Lung (tissue), 12 donors: ENCODE results near the gene KIF24. TPM values are rescaled to one million over a fixed set of nuclear protein-coding genes. Genes with fewer than 3 reads are reported as not detected.
"Not testable (repeated sequence)": the region's sequence is repeated elsewhere in the genome, so short reads cannot be mapped to it uniquely, and the experiment has no call there.

Source experiments
- ATAC-seq: fragments of 200-7000 bp; cut with Tn5 transposase; one replicate; pipeline ENCODE4 v1.9.1; 2020; ENCODE audit warnings: moderate number of reproducible peaks; ENCODE audit not compliant: insufficient read depth, low FRiP score
- DNase-seq, 3 donors: peaks; one replicate each; pipeline ENCODE4 v3.0.0-alpha.2; 2013 to 2017
- H3K27ac ChIP-seq, 2 donors: one replicate each; pipeline ENCODE4 v1.5.1; 2013; ENCODE audit warnings: mild to moderate bottlenecking in 2 of 2, moderate library complexity in 2 of 2, control low read depth in 1 of 2, inconsistent platforms in 1 of 2, low read depth in 1 of 2, low read length in 1 of 2
- H3K27me3 ChIP-seq, 3 donors: one replicate each; pipeline ENCODE4 v1.5.1; 2013; ENCODE audit warnings: low read length in 2 of 3; ENCODE audit not compliant: control insufficient read depth in 3 of 3, insufficient read depth in 3 of 3
- H3K36me3 ChIP-seq, 4 donors: one replicate each; pipeline ENCODE4 v1.5.1; 2013; ENCODE audit warnings: low read length in 4 of 4, mild to moderate bottlenecking in 1 of 4, moderate library complexity in 1 of 4; ENCODE audit not compliant: control insufficient read depth in 4 of 4, insufficient read depth in 4 of 4
- H3K4me1 ChIP-seq, 5 donors: one replicate each; pipeline ENCODE4 v1.5.1; 2013; ENCODE audit warnings: low read length in 5 of 5, mild to moderate bottlenecking in 2 of 5, moderate library complexity in 1 of 5; ENCODE audit not compliant: control insufficient read depth in 5 of 5, insufficient read depth in 5 of 5
- H3K4me3 ChIP-seq: one replicate; pipeline ENCODE4 v1.5.1; 2013; ENCODE audit warnings: mild to moderate bottlenecking, control low read depth, moderate library complexity
- H3K9ac ChIP-seq, 2 donors: one replicate each; pipeline ENCODE4 v1.5.1; 2013; ENCODE audit warnings: low read length in 2 of 2, control low read depth in 1 of 2; ENCODE audit not compliant: insufficient read depth in 1 of 2
- H3K9me3 ChIP-seq, 4 donors: one replicate each; pipeline ENCODE4 v1.5.1; 2013; ENCODE audit warnings: low read length in 3 of 4, mild to moderate bottlenecking in 1 of 4, moderate library complexity in 1 of 4; ENCODE audit not compliant: control insufficient read depth in 4 of 4, insufficient read depth in 3 of 4
- WGBS, 2 donors: extraction: QIAGEN DNeasy Blood & Tissue Kit; methylation state at CpG; one replicate each; pipeline ENCODE4 v1.1.7; 2013; 5-methylcytosine and 5-hydroxymethylcytosine counted together
- polyA plus RNA-seq, 2 donors: library from polyadenylated mRNA; stranded (reverse); fragments of 200-250 nt; gene quantifications; one replicate each; pipeline ENCODE4 v1.2.1, GENCODE V29; 2013
- total RNA-seq, 2 donors: library from RNA; depleted of rRNA in 1 of 2; stranded (reverse); fragments of >200 nt in 1 of 2; gene quantifications; one replicate each; pipeline ENCODE4 v1.2.1, GENCODE V29; 2014 to 2021
- TF ChIP-seq, protein P1 (sequence below): IDR thresholded peaks from 2 replicates; pipeline ENCODE4 v1.5.1; 2012; ENCODE audit warnings: mild to moderate bottlenecking; ENCODE audit errors: control extremely low read depth, extremely low read depth
- donor health status: control.
- donor health status: control.
- donor health status: Bipolar disorder and iron deficiency.
- donor health status: healthy.
- donor health status: DM: yes; HTN: yes; CAD: no.

KIF24 gene
- total and polyA plus RNA-seq, 4 donors = 0.63 to 4.3 (median 1.9) TPM

- WGBS, 2 donors = 73 to 87% methylated on average over 2 of the region's 2 CpGs
- H3K9me3 ChIP-seq = no peaks in the 10 kb centered on the region
- H3K27me3 ChIP-seq = peaks cover 0 to 5% (median 2%) of the 10 kb centered on the region in 3 donors
- H3K4me3 ChIP-seq = no peak overlapping the region
- DNase-seq (no peak), ATAC-seq (no peak)
- no peaks in the 10 kb centered on the region for H3K36me3 ChIP-seq
- H3K4me1 ChIP-seq = peaks cover 0 to 10% (median 4%) of the 10 kb centered on the region in 5 donors
- TF ChIP-seq, protein P1, sequence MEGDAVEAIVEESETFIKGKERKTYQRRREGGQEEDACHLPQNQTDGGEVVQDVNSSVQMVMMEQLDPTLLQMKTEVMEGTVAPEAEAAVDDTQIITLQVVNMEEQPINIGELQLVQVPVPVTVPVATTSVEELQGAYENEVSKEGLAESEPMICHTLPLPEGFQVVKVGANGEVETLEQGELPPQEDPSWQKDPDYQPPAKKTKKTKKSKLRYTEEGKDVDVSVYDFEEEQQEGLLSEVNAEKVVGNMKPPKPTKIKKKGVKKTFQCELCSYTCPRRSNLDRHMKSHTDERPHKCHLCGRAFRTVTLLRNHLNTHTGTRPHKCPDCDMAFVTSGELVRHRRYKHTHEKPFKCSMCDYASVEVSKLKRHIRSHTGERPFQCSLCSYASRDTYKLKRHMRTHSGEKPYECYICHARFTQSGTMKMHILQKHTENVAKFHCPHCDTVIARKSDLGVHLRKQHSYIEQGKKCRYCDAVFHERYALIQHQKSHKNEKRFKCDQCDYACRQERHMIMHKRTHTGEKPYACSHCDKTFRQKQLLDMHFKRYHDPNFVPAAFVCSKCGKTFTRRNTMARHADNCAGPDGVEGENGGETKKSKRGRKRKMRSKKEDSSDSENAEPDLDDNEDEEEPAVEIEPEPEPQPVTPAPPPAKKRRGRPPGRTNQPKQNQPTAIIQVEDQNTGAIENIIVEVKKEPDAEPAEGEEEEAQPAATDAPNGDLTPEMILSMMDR = no peak
- H3K9ac ChIP-seq = no peak overlapping the region
- no peak overlapping the region for H3K27ac ChIP-seq
Observed at GRCh38 chr9:34365282-34365681, 36.2 kb upstream of the KIF24 start.

- Histone ChIP-seq H3K4me3 (no peak overlapping the region), H3K36me3 (no peaks in the 10 kb centered on the region), H3K27me3 (no peaks in the 10 kb centered on the region), H3K27ac (peak overlapping the region; percentile 3 to 47), H3K4me1 (peaks cover 0 to 10% (median 4%) of the 10 kb centered on the region in 5 donors), H3K9me3 (no peaks in the 10 kb centered on the region), H3K9ac (no peak overlapping the region)
- ATAC-seq = no peak
- TF ChIP-seq, protein P1 = no peak
- 29 to 35% methylated on average over 13 of the region's 13 CpGs for WGBS, 2 donors
- peak in 2 of 3 donors; percentile 22 to 49 for DNase-seq
Observed at GRCh38 chr9:34363619-34364351, 34.7 kb upstream of the KIF24 start.

GRCh38 chr9:34362614-34363214, 33.6 kb upstream of the KIF24 start:
- no peaks in the 10 kb centered on the region for H3K9me3 ChIP-seq
- H3K4me3 ChIP-seq = no peak overlapping the region
- peaks cover 0 to 10% (median 4%) of the 10 kb centered on the region in 5 donors for H3K4me1 ChIP-seq
- no peaks in the 10 kb centered on the region for H3K36me3 ChIP-seq
- TF ChIP-seq, protein P1 = no peak
- no peak for ATAC-seq
- no peak overlapping the region for H3K27ac ChIP-seq
- H3K27me3 ChIP-seq = no peaks in the 10 kb centered on the region
- WGBS, 2 donors = 93 to 98% methylated on average over 4 of the region's 4 CpGs
- no peak overlapping the region for H3K9ac ChIP-seq
- DNase-seq = no peak

- ATAC-seq, H3K36me3 ChIP-seq, H3K9me3 ChIP-seq, H3K9ac ChIP-seq, DNase-seq, H3K27ac ChIP-seq, H3K4me3 ChIP-seq, H3K4me1 ChIP-seq, H3K27me3 ChIP-seq: not testable (repeated sequence)
- WGBS, 2 donors = 89 to 96% methylated on average over 1 of the region's 1 CpG
Observed at GRCh38 chr9:34352957-34353356, 23.9 kb upstream of the KIF24 start.

GRCh38 chr9:34352122-34352652, 23.1 kb upstream of the KIF24 start:
- H3K9me3 ChIP-seq, ATAC-seq, H3K27ac ChIP-seq, H3K4me3 ChIP-seq, H3K36me3 ChIP-seq, H3K9ac ChIP-seq, H3K4me1 ChIP-seq, H3K27me3 ChIP-seq: not testable (repeated sequence)
- peak in 1 of 3 donors; percentile 41 for DNase-seq
- 87 to 92% methylated on average over 7 of the region's 7 CpGs for WGBS, 2 donors
